ENCODE results near the gene ARHGEF5. TPM values are rescaled to one million over a fixed set of nuclear protein-coding genes. Genes with fewer than 3 reads are reported as not detected.

ARHGEF5 gene
- total RNA-seq, 4 donors from 2014 or later = 40.1 to 86.2 (median 66.7) TPM

DNA sequence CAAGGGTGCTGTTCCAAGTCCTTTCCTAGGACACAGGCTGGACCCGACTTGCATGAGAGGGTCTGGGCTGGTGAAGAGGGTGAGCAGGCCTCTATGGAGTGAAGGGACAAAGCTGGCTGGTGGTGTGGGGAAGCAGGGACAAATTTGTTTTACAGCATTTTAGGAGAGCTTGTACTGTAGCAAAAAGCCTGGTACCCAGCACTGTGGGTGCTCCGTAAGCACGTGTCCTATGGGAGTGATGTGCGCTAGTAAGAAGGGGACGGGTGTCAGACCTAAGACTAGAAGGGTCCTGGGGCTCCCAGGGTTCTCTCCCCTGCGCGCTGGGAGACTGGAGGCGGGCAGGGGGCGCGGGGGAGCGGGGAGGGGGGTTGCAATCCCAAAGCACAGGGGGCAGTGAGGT, 47.9 kb downstream of the ARHGEF5 start:
- H3K9me3 ChIP-seq = no peaks in the 10 kb centered on the region
- no peak overlapping the region for H3K27ac ChIP-seq
- H3K4me3 ChIP-seq = no peak overlapping the region
- no peaks in the 10 kb centered on the region for H3K27me3 ChIP-seq
- DNase-seq = no peak
- H3K36me3 ChIP-seq = no peaks in the 10 kb centered on the region
- H3K4me1 ChIP-seq = no peaks in the 10 kb centered on the region
- no peak for TF ChIP-seq POLR2A (IDR thresholded peaks at IDR 0.05)
- TF ChIP-seq, protein P1, sequence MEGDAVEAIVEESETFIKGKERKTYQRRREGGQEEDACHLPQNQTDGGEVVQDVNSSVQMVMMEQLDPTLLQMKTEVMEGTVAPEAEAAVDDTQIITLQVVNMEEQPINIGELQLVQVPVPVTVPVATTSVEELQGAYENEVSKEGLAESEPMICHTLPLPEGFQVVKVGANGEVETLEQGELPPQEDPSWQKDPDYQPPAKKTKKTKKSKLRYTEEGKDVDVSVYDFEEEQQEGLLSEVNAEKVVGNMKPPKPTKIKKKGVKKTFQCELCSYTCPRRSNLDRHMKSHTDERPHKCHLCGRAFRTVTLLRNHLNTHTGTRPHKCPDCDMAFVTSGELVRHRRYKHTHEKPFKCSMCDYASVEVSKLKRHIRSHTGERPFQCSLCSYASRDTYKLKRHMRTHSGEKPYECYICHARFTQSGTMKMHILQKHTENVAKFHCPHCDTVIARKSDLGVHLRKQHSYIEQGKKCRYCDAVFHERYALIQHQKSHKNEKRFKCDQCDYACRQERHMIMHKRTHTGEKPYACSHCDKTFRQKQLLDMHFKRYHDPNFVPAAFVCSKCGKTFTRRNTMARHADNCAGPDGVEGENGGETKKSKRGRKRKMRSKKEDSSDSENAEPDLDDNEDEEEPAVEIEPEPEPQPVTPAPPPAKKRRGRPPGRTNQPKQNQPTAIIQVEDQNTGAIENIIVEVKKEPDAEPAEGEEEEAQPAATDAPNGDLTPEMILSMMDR (IDR thresholded peaks at IDR 0.05) = no peak

DNA sequence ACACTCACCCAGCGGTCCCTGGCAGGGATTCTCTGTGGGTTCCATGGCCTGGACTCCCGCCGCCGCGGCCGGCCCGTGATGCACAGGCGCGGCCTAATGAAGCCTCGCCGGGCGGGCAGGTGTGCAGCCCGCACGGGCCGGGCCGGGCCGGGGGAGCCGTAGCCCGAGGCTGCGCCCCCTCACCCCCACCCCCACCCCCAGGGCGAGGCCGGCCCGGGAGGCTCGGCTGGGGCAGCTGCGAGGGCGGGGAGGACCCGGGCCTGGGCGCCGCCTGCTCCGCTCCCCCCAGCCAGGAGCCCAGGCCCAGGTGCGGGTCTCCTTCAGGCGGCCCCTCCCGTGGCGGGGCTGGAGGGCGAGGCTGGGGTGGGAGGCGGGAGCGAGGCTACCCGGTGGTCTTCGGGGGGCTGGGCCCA, 48.5 kb downstream of the ARHGEF5 start, which contains the start of gene NOBOX:
NOBOX (minus strand) TSS at position 45 of the 413 bp plus-strand sequence.
- no peak within 1 kb of the TSS for H3K4me3 ChIP-seq
- DNase-seq = no peak
- H3K4me1 ChIP-seq = no peaks in the 10 kb centered on the region
- H3K27ac ChIP-seq = no peak within 1 kb of the TSS
- H3K36me3 ChIP-seq = no peaks in the 10 kb centered on the region
- H3K9me3 ChIP-seq = no peaks in the 10 kb centered on the region
- TF ChIP-seq POLR2A (IDR thresholded peaks at IDR 0.05) = no peak
- TF ChIP-seq, protein P1 (IDR thresholded peaks at IDR 0.05) = no peak
- no peaks in the 10 kb centered on the region for H3K27me3 ChIP-seq

DNA sequence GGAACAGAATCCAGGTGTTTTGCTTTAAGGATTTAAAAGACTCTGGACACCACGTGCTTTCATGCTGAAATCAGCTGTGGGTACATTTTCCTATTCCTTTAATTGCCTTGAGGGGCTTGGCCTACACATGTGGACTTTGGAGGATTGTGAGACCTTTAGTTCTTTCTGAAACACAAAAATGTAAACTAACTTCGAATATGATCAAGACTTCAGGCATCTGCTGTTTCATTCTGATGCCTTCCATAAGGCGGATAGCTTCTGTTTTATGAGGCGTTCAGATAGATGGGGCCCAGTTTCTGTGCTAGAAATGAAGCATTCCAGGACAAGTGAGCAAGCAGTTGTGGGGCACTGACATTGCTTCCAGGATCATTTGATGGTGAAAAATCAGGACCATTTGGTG, 49.7 kb downstream of the ARHGEF5 start:
- Histone ChIP-seq H3K4me1 (no peaks in the 10 kb centered on the region), H3K27me3 (no peaks in the 10 kb centered on the region), H3K4me3 (no peak overlapping the region), H3K36me3 (no peaks in the 10 kb centered on the region), H3K27ac (no peak overlapping the region), H3K9me3 (no peaks in the 10 kb centered on the region)
- TF ChIP-seq POLR2A (IDR thresholded peaks at IDR 0.05) = no peak
- TF ChIP-seq, protein P1 (IDR thresholded peaks at IDR 0.05) = no peak
- DNase-seq = no peak

DNA sequence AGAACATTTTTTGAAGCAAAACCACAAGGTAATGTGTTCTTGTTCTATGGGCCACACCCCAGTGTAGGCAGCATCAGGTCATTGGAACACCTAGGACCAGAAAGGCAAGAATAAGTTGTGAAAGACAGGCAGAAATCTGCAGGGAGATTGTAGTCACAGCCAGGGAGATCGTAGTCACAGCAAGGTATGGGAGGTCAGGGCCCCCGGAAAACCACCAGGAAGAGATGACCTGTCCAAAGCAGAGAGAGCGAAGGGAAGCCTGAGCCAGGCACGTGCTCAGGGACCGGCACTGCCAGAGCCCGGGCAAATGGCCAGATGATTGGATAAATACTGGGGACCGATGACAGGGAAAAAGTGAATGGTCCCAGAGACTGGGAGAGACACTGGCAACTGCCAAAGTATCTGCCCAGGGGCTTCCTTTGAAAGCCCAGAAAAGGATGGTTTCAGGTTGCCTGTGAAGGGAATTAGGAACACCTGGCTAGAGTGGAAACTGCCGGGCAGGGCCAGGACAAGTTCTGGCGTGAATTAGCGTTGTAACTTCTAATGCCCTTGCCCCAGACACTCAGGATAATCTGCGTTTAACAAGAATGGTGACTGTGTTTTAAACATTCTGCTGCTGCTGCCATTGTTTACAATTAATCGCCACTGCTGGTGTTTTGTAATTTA, 52.2 kb downstream of the ARHGEF5 start:
- Histone ChIP-seq H3K9me3 (no peaks in the 10 kb centered on the region), H3K4me1 (no peaks in the 10 kb centered on the region), H3K36me3 (no peaks in the 10 kb centered on the region), H3K27ac (no peak overlapping the region), H3K27me3 (no peaks in the 10 kb centered on the region), H3K4me3 (no peak overlapping the region)
- TF ChIP-seq POLR2A (IDR thresholded peaks at IDR 0.05) = no peak
- TF ChIP-seq, protein P1 (IDR thresholded peaks at IDR 0.05) = no peak
- no peak for DNase-seq

DNA sequence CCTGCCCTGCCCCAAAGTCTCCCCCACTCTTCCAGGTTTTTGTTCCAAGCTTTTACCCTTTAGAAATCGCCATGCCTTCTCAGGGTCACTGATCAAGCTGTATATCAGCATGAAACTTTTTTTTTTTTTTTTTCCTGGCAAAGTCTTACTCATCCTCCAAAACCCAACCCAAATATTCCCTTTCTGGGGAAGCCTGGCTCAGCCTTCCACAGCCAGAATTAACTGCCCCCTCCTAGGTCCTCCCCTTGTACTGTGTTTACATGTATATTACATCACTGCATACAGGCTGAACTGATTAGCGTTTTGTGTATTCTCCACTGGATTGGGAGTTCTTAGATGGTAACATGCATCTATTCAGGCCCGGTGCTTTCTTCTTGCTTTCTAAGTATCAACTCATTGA, 52.9 kb downstream of the ARHGEF5 start:
- Histone ChIP-seq H3K4me3 (no peak overlapping the region), H3K36me3 (no peaks in the 10 kb centered on the region), H3K27ac (no peak overlapping the region), H3K27me3 (no peaks in the 10 kb centered on the region), H3K4me1 (no peaks in the 10 kb centered on the region), H3K9me3 (no peaks in the 10 kb centered on the region)
- DNase-seq = no peak
- TF ChIP-seq, protein P1 (IDR thresholded peaks at IDR 0.05) = no peak
- TF ChIP-seq POLR2A (IDR thresholded peaks at IDR 0.05) = no peak
